SJSA1 (cell line): Measurements from ENCODE around the gene FAS. TPM values are rescaled to one million over a fixed set of nuclear protein-coding genes. Genes with fewer than 3 reads are reported as not detected.

Experiments used
- DNase-seq, 2 experiments: peaks; one replicate each; pipeline ENCODE4 v3.0.0-alpha.2; 2015 to 2020; ENCODE audit warnings: low spot score in 2 of 2, low read depth in 1 of 2
- H3K27ac ChIP-seq: fragments of 250-450 bp; sonication (Bioruptor Pico); 2 replicates; pipeline ENCODE4 v1.5.1; 2020; ENCODE audit warnings: mild to moderate bottlenecking, moderate library complexity
- H3K27me3 ChIP-seq: fragments of 250-450 bp; sonication (Bioruptor Pico); replicated peaks from 2 replicates; pipeline ENCODE4 v1.5.1; 2020; ENCODE audit warnings: mild to moderate bottlenecking, moderate library complexity
- H3K36me3 ChIP-seq: fragments of 250-450 bp; sonication (Bioruptor Pico); 2 replicates; pipeline ENCODE4 v1.5.1; 2020; ENCODE audit warnings: mild to moderate bottlenecking
- H3K4me1 ChIP-seq: fragments of 250-450 bp; sonication (Bioruptor Pico); replicated peaks from 2 replicates; pipeline ENCODE4 v1.6.1; 2021; ENCODE audit warnings: mild to moderate bottlenecking
- H3K4me3 ChIP-seq: fragments of 250-450 bp; sonication (Bioruptor Pico); 2 replicates; pipeline ENCODE4 v1.5.1; 2020; ENCODE audit warnings: mild to moderate bottlenecking
- H3K9me3 ChIP-seq: fragments of 250-450 bp; sonication (Bioruptor Pico); replicated peaks from 2 replicates; pipeline ENCODE4 v1.5.1; 2020; ENCODE audit warnings: mild to moderate bottlenecking
- total RNA-seq: library from RNA; depleted of rRNA; stranded (reverse); fragments of >200 nt; shearing (Covaris generic); gene quantifications from 2 replicates; pipeline ENCODE4 v1.2.3, GENCODE V29; 2014

Gene FAS
- total RNA-seq, 1 experiment from 2014 or later = 20.6 TPM

DNA sequence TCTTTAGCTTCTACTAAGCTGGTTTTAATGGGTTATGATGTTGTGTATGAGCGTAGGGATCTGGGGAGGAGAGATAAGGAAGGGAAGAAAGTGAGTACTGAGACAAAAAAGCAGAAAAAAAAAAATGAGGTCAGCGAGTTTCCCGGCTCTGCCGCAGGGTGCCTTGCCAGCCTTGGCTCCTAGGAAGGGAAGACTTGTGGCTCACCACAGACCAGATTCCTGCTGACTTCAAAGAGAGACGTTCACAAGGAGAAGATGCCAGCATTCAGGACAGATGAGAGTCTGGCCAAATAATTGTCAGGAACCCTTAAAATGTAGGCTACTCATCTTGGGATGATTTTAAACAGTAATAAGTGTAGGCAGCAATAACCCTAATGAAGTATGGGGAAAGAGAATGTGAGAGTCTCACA lies 11.4 kb upstream of the FAS start:
- Histone ChIP-seq H3K36me3 (no peaks in the 10 kb centered on the region), H3K27ac (no peak overlapping the region), H3K4me3 (no peak overlapping the region), H3K9me3 (no peaks in the 10 kb centered on the region), H3K4me1 (peaks cover 25% of the 10 kb centered on the region), H3K27me3 (no peaks in the 10 kb centered on the region)
- DNase-seq = peak; percentile 73 to 76

DNA sequence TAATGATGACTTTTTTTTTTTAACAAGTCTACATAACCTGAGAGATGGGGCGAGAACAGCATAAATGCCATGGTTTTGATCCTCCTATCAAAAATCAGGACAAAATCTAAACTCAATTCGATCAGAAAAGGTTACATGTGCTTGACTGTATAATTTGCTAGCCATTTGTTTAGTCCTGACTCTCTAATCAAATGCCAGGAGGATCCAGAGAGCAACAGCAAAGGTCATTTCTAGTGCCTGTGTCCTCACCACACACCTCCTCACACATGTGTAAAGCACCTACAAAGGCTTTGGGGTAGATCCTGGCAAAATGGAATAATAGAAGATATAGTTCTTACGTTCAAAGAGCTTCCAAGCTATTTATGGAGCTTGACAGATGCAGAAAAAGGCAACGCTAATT lies 11.0 kb upstream of the FAS start:
- Histone ChIP-seq H3K27me3 (no peaks in the 10 kb centered on the region), H3K4me3 (no peak overlapping the region), H3K27ac (no peak overlapping the region), H3K36me3 (no peaks in the 10 kb centered on the region), H3K9me3 (no peaks in the 10 kb centered on the region), H3K4me1 (peaks cover 21% of the 10 kb centered on the region)
- no peak for DNase-seq

DNA sequence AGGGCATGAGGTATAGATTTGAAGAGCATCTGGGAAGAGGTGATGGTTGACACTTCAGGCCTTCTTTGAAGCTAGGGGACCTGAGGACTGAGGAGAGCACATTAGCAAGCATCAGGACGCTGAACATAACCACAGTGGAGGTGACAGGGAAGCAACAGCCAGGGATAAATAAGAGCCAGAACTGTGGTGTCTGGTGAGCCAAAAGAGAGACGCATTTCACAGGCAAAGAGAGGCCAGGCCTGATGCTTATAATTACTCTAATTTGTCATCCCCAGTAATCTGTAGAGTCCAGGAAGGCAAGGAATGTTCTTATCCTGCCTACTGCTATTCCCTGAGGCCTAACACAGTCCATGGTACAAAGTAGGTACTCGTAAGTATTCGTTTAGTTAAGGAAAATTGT lies 10.4 kb upstream of the FAS start:
- H3K27me3 ChIP-seq = no peaks in the 10 kb centered on the region
- H3K36me3 ChIP-seq = no peaks in the 10 kb centered on the region
- no peaks in the 10 kb centered on the region for H3K9me3 ChIP-seq
- DNase-seq = no peak
- H3K4me1 ChIP-seq = peaks cover 16% of the 10 kb centered on the region
- H3K4me3 ChIP-seq = no peak overlapping the region
- H3K27ac ChIP-seq = no peak overlapping the region

DNA sequence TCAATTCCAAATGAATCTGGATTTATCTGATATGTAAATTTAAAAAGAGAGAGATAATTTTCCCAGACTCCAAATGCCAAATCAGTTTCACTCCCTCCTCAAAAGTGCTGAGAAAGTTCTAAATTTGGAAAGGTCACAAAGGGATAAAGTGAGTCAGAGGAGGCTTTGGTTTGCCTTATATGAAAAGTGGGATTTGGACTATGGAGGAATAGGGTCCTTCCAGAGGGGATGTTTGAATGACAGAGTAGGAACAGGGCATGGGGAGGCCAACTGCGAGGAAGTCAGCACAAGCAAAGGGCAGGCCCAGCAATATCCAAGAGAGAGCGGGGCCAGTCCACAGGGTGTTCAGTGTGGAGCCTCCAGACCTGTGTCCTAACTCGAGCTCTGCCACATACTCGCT lies 9.8 kb upstream of the FAS start:
- H3K27me3 ChIP-seq = no peaks in the 10 kb centered on the region
- no peak overlapping the region for H3K27ac ChIP-seq
- no peak for DNase-seq
- peaks cover 11% of the 10 kb centered on the region for H3K4me1 ChIP-seq
- no peaks in the 10 kb centered on the region for H3K9me3 ChIP-seq
- no peak overlapping the region for H3K4me3 ChIP-seq
- no peaks in the 10 kb centered on the region for H3K36me3 ChIP-seq

DNA sequence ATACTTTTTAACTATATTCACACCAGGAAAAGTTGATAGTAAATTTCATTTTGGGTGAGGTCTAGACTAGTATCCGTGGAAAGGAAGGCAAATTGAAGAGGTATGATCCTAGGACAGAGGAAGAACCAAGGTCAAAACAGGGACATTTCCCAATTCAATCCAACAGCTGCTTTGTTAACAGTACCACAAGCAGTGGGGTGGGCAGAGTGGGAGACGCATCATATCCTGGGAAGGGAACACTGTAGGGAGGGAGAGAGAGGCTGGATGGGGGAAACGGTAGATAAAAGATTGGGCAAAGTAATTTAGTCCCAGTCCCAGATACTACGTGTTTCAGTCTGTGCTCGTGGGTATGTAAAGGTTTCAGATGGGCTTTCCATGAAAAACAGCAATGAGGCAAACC lies 9.2 kb upstream of the FAS start:
- Histone ChIP-seq H3K27ac (no peak overlapping the region), H3K9me3 (no peaks in the 10 kb centered on the region), H3K36me3 (no peaks in the 10 kb centered on the region), H3K4me3 (no peak overlapping the region), H3K27me3 (no peaks in the 10 kb centered on the region), H3K4me1 (peaks cover 10% of the 10 kb centered on the region)
- DNase-seq = no peak

DNA sequence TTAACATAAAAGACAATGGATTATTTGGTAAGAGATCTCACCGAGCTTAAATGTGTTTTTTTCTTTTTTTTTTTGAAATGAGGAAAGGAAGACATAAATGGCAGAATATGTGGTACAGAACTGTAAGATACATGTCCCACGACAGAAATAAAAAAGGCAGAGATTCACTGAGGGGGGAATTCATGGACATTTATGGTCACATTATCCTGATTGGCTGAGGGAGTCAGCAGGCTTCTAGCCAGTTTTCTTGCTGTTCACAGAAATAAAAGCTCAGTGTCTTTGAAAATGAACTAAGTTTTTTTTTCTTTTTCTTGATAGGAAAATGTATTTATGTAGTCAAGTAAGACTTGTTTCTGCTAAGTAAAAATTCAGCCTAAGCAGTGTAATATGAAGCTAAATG lies 8.2 kb upstream of the FAS start:
- peaks cover 10% of the 10 kb centered on the region for H3K4me1 ChIP-seq
- no peak overlapping the region for H3K27ac ChIP-seq
- no peak for DNase-seq
- no peaks in the 10 kb centered on the region for H3K27me3 ChIP-seq
- no peak overlapping the region for H3K4me3 ChIP-seq
- no peaks in the 10 kb centered on the region for H3K36me3 ChIP-seq
- no peaks in the 10 kb centered on the region for H3K9me3 ChIP-seq

DNA sequence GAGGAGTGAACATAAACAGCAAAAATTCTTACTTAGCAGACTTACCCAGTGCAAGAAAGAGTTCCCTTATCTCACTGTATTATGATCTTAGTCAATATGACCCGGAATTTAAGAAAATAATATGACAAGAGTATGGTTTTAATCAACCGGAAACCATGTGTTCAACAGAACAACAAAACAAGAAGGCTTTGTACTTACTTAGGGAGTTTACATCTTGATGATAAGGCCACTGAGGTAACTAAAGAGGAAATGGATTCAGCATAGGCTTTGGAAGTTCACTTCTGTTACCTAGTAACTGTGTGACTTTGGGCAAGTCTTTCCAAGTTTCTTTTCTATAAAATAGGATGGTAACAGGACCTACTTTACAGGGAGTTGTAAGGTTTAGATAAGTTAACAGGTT lies 7.4 kb upstream of the FAS start:
- no peak overlapping the region for H3K27ac ChIP-seq
- no peak for DNase-seq
- no peaks in the 10 kb centered on the region for H3K27me3 ChIP-seq
- H3K4me1 ChIP-seq = peaks cover 10% of the 10 kb centered on the region
- H3K36me3 ChIP-seq = no peaks in the 10 kb centered on the region
- H3K9me3 ChIP-seq = no peaks in the 10 kb centered on the region
- H3K4me3 ChIP-seq = no peak overlapping the region

DNA sequence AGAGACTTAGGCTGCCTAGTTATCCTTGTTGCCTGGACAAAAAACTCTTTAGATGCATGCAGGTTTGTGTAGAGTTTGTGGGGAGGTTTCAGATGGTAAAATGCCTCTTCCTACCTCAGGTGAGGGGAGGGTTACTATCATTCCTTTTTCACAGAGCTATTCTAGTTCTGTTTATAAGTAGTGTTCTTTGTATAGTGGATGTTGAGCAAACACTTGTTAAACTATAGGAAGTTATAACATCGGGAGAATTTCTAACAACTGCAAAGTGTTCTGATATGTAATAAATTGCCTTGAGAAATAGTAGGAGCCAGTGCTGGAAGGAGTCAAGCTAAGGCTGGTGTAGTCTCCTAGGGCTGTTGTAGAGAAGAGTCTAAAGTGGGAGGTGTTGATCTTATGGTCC lies 6.7 kb upstream of the FAS start:
- no peaks in the 10 kb centered on the region for H3K9me3 ChIP-seq
- peaks cover 9% of the 10 kb centered on the region for H3K4me1 ChIP-seq
- no peak overlapping the region for H3K4me3 ChIP-seq
- H3K27me3 ChIP-seq = no peaks in the 10 kb centered on the region
- H3K36me3 ChIP-seq = no peaks in the 10 kb centered on the region
- no peak for DNase-seq
- no peak overlapping the region for H3K27ac ChIP-seq

DNA sequence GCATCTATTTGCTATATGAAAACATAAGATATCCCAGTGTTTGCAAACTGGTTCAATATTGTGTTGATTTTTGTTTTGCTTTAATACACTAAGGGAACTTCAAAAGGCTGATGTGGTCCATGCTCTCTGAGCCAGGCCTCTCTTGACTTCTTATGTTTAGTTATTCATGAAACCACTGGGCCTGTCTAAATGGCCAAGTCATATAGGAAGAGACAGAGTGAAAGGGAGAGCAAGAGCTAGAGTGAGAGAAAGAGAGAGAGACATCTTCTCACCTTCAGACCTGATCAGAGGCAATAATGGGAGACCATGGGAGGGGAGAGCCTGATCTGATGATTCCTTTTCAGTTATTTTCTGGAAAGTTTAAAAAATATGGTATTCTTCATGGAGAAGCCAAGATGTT lies 6.1 kb upstream of the FAS start:
- DNase-seq = no peak
- no peak overlapping the region for H3K27ac ChIP-seq
- H3K36me3 ChIP-seq = no peaks in the 10 kb centered on the region
- peaks cover 3% of the 10 kb centered on the region for H3K4me1 ChIP-seq
- no peak overlapping the region for H3K4me3 ChIP-seq
- H3K9me3 ChIP-seq = no peaks in the 10 kb centered on the region
- H3K27me3 ChIP-seq = no peaks in the 10 kb centered on the region

DNA sequence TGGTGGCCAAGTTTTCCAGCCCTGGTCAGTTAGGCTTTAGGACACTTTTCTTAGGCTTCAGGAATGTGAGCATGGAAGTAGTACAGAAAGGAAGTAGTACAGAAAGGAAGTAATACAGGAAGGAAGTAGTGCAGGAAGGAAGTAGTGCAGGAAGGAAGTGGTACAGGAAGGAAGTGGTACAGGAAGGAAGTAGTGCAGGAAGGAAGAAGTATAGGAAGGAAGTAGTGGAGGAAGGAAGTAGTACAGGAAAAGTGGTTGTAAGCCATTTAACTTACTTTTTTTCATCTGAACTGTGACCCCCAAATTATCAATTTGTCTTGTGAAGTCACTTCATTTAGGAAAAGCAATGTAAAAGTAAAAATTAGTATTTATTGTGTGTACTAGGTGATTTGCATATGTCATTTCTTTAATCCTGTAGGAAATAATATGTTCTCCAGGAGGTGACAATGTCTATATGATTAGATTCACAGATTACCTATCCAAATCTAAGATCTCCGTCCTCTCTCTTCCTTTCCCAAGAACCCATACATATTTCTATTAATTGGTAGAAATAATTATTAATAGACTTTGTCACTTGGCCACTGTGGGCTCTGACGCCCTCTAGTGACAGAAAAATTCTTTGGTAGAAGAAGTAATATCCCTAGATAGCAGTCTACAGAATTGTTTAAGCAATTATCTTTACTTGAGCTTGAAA lies 3.9 kb upstream of the FAS start:
- no peak overlapping the region for H3K4me3 ChIP-seq
- peak in 1 of 2 experiments; percentile 37 for DNase-seq
- H3K27ac ChIP-seq = no peak overlapping the region
- H3K27me3 ChIP-seq = no peaks in the 10 kb centered on the region
- H3K4me1 ChIP-seq = peaks cover 9% of the 10 kb centered on the region
- H3K9me3 ChIP-seq = no peaks in the 10 kb centered on the region
- H3K36me3 ChIP-seq = no peaks in the 10 kb centered on the region

DNA sequence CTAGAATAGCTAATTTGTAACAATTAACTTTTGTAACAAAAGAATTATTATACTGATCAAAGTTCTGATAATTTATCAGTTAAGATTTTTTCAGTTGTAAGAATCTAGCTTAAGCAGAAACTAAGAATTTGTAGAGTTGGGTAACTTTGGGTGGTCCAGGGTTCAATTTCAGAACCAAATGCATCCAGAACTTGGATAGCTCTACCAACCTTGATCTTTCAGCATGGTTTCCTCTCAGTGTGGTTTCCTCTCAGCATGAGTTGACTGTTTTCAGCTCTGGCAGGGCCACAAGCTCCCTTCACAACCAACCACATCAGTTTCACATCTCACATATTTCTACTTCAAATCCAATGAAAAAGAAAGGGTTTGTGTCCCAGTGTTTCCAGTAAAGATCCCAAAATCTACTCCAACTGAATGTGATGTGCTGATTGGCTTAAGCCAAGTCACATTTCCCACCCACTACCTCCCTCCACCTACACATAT lies 3.3 kb upstream of the FAS start:
- Histone ChIP-seq H3K4me3 (no peak overlapping the region), H3K27me3 (no peaks in the 10 kb centered on the region), H3K4me1 (peaks cover 12% of the 10 kb centered on the region), H3K36me3 (no peaks in the 10 kb centered on the region), H3K27ac (no peak overlapping the region), H3K9me3 (no peaks in the 10 kb centered on the region)
- no peak for DNase-seq

DNA sequence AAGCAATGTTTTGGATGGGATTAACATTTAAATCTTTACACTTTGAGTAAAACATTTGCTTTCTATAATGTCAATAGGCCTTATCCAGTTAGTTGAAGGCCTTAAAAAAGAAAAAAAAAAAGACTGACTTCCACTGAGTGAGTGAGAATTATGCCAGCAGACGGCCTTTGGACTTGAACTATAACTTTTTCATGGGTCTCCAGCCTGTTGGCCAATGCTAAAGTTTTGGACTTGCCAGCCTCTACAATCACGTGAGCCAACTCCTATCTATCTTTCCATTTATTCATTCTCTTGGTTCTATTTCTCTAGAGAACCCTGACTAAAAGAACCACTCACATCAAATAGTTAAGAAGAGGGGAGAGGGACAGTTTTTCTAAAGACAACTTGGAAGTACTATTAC lies 2.8 kb upstream of the FAS start:
- Histone ChIP-seq H3K27ac (no peak overlapping the region), H3K27me3 (no peaks in the 10 kb centered on the region), H3K9me3 (no peaks in the 10 kb centered on the region), H3K4me3 (no peak overlapping the region), H3K4me1 (peaks cover 18% of the 10 kb centered on the region), H3K36me3 (no peaks in the 10 kb centered on the region)
- DNase-seq = no peak

DNA sequence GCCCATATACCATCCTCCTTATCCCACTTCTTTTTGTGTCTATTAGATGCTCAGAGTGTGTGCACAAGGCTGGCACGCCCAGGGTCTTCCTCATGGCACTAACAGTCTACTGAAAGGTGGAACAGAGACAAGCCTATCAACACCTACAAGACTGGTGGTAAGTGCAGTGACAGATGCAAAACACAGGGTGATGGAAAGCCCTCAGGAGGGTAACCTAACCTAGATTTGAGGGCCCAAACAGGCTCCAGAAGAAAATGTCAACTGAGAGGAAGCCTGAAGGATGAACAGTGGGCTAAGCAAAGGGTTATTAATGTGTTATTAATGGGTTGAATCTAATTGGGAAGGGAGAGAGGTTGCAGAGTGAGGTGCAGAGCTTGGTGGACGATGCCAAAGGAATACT lies 1.2 kb upstream of the FAS start:
- Histone ChIP-seq H3K36me3 (no peaks in the 10 kb centered on the region), H3K9me3 (no peaks in the 10 kb centered on the region), H3K4me1 (peaks cover 31% of the 10 kb centered on the region), H3K27me3 (no peaks in the 10 kb centered on the region), H3K27ac (no peak overlapping the region), H3K4me3 (peak overlapping the region; percentile 69; the same call in 1 of the 2 replicates)
- DNase-seq = no peak

DNA sequence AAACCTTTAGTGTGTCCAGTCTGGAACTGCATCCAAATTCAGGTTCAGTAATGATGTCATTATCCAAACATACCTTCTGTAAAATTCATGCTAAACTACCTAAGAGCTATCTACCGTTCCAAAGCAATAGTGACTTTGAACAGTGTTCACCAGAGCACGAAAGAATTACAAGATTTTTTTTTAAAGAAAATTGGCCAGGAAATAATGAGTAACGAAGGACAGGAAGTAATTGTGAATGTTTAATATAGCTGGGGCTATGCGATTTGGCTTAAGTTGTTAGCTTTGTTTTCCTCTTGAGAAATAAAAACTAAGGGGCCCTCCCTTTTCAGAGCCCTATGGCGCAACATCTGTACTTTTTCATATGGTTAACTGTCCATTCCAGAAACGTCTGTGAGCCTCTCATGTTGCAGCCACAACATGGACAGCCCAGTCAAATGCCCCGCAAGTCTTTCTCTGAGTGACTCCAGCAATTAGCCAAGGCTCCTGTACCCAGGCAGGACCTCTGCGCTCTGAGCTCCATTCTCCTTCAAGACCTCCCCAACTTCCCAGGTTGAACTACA lies 694 bp upstream of the FAS start:
- Histone ChIP-seq H3K27ac (peak overlapping the region; percentile 47; the same call in 1 of the 2 replicates), H3K36me3 (no peaks in the 10 kb centered on the region), H3K9me3 (no peaks in the 10 kb centered on the region), H3K4me1 (peaks cover 31% of the 10 kb centered on the region), H3K4me3 (peak overlapping the region; percentile 69), H3K27me3 (no peaks in the 10 kb centered on the region)
- DNase-seq = no peak
